Keratinocyte (primary cell): ENCODE data around the gene USE1.

ENCODE experiments used
- EZH2 ChIP-seq: IDR thresholded peaks from one replicate; pipeline ENCODE4 v1.6.1; 2012; ENCODE audit warnings: inconsistent platforms, mild to moderate bottlenecking, low read length, moderate library complexity
- TF ChIP-seq, protein P1 (sequence below), 3 experiments: IDR thresholded peaks in 1 of 3; conservative IDR thresholded peaks in 1 of 3; optimal IDR thresholded peaks in 1 of 3; 2 replicates in 2 of 3; 3 replicates in 1 of 3; pipeline versions ENCODE3 to v1.5.1; 2011; ENCODE audit warnings: low read length in 3 of 3, mild to moderate bottlenecking in 3 of 3, moderate library complexity in 2 of 3, control low read depth in 1 of 3, inconsistent platforms in 1 of 3; ENCODE audit not compliant: insufficient read depth in 2 of 3; ENCODE audit errors: extremely low read depth in 1 of 3

DNA sequence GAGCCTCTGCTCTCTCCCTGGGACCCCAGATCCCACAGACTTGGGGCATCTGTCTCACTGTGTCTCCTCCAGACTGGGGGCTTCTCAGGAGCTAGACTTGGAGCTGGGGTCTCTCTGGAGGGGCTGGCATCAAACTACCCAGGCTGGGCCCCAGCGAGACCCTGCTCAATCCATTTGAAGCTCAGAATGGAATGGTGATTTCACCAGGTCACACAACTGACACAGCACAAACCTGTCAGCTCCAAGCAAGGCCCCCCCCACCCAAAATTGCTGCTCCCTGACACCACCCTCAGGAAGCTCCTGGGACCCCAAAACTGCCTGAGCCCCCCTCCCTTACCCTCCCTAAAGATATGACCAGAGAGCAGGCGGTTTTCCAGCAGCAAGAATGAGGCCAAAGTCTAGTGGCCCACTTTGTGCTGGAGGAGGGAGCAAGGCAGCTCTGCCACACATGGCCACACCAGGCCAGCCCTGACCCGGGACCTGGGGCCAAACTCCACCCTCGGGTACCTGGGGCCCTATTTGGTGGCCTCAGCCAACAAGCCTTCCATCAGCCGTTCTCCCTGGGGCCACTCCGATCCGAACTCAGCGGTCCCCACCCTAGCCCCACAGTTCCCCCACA is 28.2 kb downstream of the USE1 start:
- TF ChIP-seq, protein P1, sequence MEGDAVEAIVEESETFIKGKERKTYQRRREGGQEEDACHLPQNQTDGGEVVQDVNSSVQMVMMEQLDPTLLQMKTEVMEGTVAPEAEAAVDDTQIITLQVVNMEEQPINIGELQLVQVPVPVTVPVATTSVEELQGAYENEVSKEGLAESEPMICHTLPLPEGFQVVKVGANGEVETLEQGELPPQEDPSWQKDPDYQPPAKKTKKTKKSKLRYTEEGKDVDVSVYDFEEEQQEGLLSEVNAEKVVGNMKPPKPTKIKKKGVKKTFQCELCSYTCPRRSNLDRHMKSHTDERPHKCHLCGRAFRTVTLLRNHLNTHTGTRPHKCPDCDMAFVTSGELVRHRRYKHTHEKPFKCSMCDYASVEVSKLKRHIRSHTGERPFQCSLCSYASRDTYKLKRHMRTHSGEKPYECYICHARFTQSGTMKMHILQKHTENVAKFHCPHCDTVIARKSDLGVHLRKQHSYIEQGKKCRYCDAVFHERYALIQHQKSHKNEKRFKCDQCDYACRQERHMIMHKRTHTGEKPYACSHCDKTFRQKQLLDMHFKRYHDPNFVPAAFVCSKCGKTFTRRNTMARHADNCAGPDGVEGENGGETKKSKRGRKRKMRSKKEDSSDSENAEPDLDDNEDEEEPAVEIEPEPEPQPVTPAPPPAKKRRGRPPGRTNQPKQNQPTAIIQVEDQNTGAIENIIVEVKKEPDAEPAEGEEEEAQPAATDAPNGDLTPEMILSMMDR (optimal IDR thresholded peaks at IDR 0.05 in 1 of 3, IDR thresholded peaks at IDR 0.05 in 1 of 3, conservative IDR thresholded peaks at IDR 0.05 in 1 of 3; ENCODE audit: extremely low read depth in 1 of 3, insufficient read depth in 2 of 3, low read length in 3 of 3) = no peak
- no peak for TF ChIP-seq EZH2
